Endodermal cell (in vitro differentiated cells): Measurements from ENCODE around the gene NGRN. TPM values are rescaled to one million over a fixed set of nuclear protein-coding genes. Genes with fewer than 3 reads are reported as not detected.

Experiments used
- DNase-seq: peaks from one replicate; pipeline ENCODE4 v3.0.0-alpha.2; 2017
- H3K27ac ChIP-seq: 2 replicates; pipeline ENCODE4 v1.5.1; 2013; ENCODE audit warnings: mild to moderate bottlenecking, low read depth, low read length, moderate library complexity
- H3K27me3 ChIP-seq: 2 replicates; pipeline ENCODE4 v1.6.1; 2013; ENCODE audit warnings: mild to moderate bottlenecking, low read length, moderate library complexity; ENCODE audit not compliant: insufficient read depth, control insufficient read depth, poor library complexity, severe bottlenecking
- H3K36me3 ChIP-seq: 2 replicates; pipeline ENCODE4 v1.7.0; 2013; ENCODE audit warnings: mild to moderate bottlenecking, low read length, moderate library complexity; ENCODE audit not compliant: control insufficient read depth, insufficient read depth
- H3K4me1 ChIP-seq: one replicate; pipeline ENCODE4 v1.7.0; 2013; ENCODE audit warnings: low read length; ENCODE audit not compliant: control insufficient read depth, insufficient read depth
- H3K4me3 ChIP-seq: 2 replicates; pipeline ENCODE4 v1.5.1; 2013; ENCODE audit warnings: mild to moderate bottlenecking, low read length, moderate library complexity
- H3K9ac ChIP-seq: 2 replicates; pipeline ENCODE4 v1.6.1; 2013; ENCODE audit warnings: mild to moderate bottlenecking, low read length, moderate library complexity; ENCODE audit not compliant: poor library complexity, severe bottlenecking; ENCODE audit errors: extremely low read depth
- H3K9me3 ChIP-seq: 2 replicates; pipeline ENCODE4 v1.6.1; 2013; ENCODE audit warnings: mild to moderate bottlenecking, low read length, moderate library complexity; ENCODE audit not compliant: control insufficient read depth
- H3K27ac Mint-ChIP-seq: 2 replicates; pipeline ENCODE4 v1.8.0; 2020; ENCODE audit warnings: mixed read lengths
- H3K27me3 Mint-ChIP-seq: 2 replicates; pipeline ENCODE4 v1.8.0; 2021; ENCODE audit warnings: mild to moderate bottlenecking, mixed read lengths; ENCODE audit not compliant: insufficient read depth
- H3K36me3 Mint-ChIP-seq: 2 replicates; pipeline ENCODE4 v1.8.0; 2020; ENCODE audit warnings: low read depth, mixed read lengths
- H3K4me1 Mint-ChIP-seq: 2 replicates; pipeline ENCODE4 v1.8.0; 2020; ENCODE audit warnings: mixed read lengths
- H3K4me3 Mint-ChIP-seq: 2 replicates; pipeline ENCODE4 v1.8.0; 2020; ENCODE audit warnings: mild to moderate bottlenecking, moderate library complexity, mixed read lengths
- H3K9me3 Mint-ChIP-seq: 2 replicates; pipeline ENCODE4 v1.8.0; 2020; ENCODE audit warnings: mild to moderate bottlenecking, mixed read lengths
- CTCF ChIP-seq: fragments of 200-600 bp; sonication (generic); conservative IDR thresholded peaks from 2 replicates; pipeline ENCODE4 v1.5.0; 2021; ENCODE audit warnings: antibody characterized with exemption, mild to moderate bottlenecking
- WGBS, 2 experiments: methylation state at CpG; one replicate each; pipeline versions ENCODE4 v1.1.5 to v1.1.7; 2013; ENCODE audit warnings: missing lambda C conversion rate in 2 of 2, mixed read lengths in 1 of 2; ENCODE audit not compliant: insufficient coverage in 1 of 2, insufficient read length in 1 of 2; 5-methylcytosine and 5-hydroxymethylcytosine counted together
- total RNA-seq, 2 donors: library from RNA; stranded (reverse); fragmentation: NEBNext Ultra II Directional in 1 of 2; extraction: Animal tissue kit (Norgen Biotek cat#: 25700) in 1 of 2; gene quantifications; 2 replicates in 1 of 2; 3 replicates in 1 of 2; pipeline ENCODE4 v1.2.1, GENCODE V29; 2021

NGRN gene
- total RNA-seq, 2 donors from 2014 or later: 89.3 to 103 TPM

GRCh38 chr15:90297021-90297420 lies 31.5 kb downstream of the NGRN start:
- DNase-seq: no peak
- no peak overlapping the region for H3K27ac ChIP-seq
- no peaks in the 10 kb centered on the region for H3K36me3 Mint-ChIP-seq
- no peaks in the 10 kb centered on the region for H3K4me1 ChIP-seq
- H3K36me3 ChIP-seq: no peaks in the 10 kb centered on the region
- H3K27ac Mint-ChIP-seq: no peak overlapping the region
- 88 to 97% methylated on average over 2 to 4 of the region's 4 CpGs for WGBS, 2 experiments
- H3K4me1 Mint-ChIP-seq: peaks cover 9% of the 10 kb centered on the region
- H3K9me3 Mint-ChIP-seq: no peaks in the 10 kb centered on the region
- H3K4me3 ChIP-seq: no peak overlapping the region
- no peaks in the 10 kb centered on the region for H3K9me3 ChIP-seq
- TF ChIP-seq CTCF: no peak
- no peak overlapping the region for H3K4me3 Mint-ChIP-seq
- no peak overlapping the region for H3K9ac ChIP-seq
- H3K27me3 ChIP-seq: no peaks in the 10 kb centered on the region
- no peaks in the 10 kb centered on the region for H3K27me3 Mint-ChIP-seq

GRCh38 chr15:90300541-90300940 lies 35.1 kb downstream of the NGRN start:
- Histone ChIP-seq H3K9ac (no peak overlapping the region), H3K36me3 (no peaks in the 10 kb centered on the region), H3K9me3 (no peaks in the 10 kb centered on the region), H3K27me3 (no peaks in the 10 kb centered on the region), H3K4me1 (no peaks in the 10 kb centered on the region), H3K4me3 (no peak overlapping the region), H3K27ac (no peak overlapping the region)
- Mint-ChIP-seq H3K36me3 (no peaks in the 10 kb centered on the region), H3K4me1 (peaks cover under 1% of the 10 kb centered on the region), H3K27ac (no peak overlapping the region), H3K27me3 (no peaks in the 10 kb centered on the region), H3K4me3 (no peak overlapping the region), H3K9me3 (no peaks in the 10 kb centered on the region)
- TF ChIP-seq CTCF: no peak
- no peak for DNase-seq
- 94 to 100% methylated on average over 2 to 9 of the region's 9 CpGs for WGBS, 2 experiments

GRCh38 chr15:90300988-90301706 lies 35.7 kb downstream of the NGRN start:
- peak; percentile 96 for TF ChIP-seq CTCF
- Mint-ChIP-seq H3K27ac (no peak overlapping the region), H3K36me3 (no peaks in the 10 kb centered on the region), H3K27me3 (no peaks in the 10 kb centered on the region), H3K9me3 (no peaks in the 10 kb centered on the region), H3K4me1 (no peaks in the 10 kb centered on the region), H3K4me3 (no peak overlapping the region)
- WGBS, 2 experiments: 73 to 75% methylated on average over 10 to 21 of the region's 21 CpGs
- Histone ChIP-seq H3K4me1 (no peaks in the 10 kb centered on the region), H3K27me3 (no peaks in the 10 kb centered on the region), H3K36me3 (no peaks in the 10 kb centered on the region), H3K4me3 (no peak overlapping the region), H3K9ac (no peak overlapping the region), H3K27ac (no peak overlapping the region), H3K9me3 (no peaks in the 10 kb centered on the region)
- DNase-seq: peak; percentile 97
